Measurements from ENCODE around the gene AKT1S1. TPM values are rescaled to one million over a fixed set of nuclear protein-coding genes. Genes with fewer than 3 reads are reported as not detected.

Gene AKT1S1
- total and polyA plus RNA-seq, 2 of the 13 experiments (the other 11 are each of a cell fraction or from before 2014, with no cell fraction given), result 13.5 to 27.8 TPM

DNA sequence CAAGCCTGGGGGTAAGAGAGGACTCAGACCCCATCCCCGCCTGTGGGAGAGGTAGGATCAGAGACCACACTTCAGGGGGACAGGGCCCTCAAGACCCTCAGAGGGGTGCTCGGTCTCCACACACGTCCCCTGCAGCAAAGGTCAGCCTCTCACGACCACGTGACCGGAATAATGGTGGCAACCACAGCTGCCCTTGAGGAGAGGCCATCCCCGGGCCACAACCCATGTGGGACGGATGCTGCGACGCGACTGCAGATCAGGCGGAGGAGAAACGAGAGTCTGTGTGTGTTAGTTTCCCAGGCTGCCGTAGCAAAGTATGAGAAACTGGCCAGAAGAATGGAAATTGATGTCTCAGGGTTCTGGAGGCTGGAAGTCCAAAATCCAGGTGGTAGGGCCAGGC, 50.1 kb downstream of the AKT1S1 start (continued):
- TF ChIP-seq ZNF530 (CRISPR knock-in tag; IDR thresholded peaks at IDR 0.05; ENCODE audit: low read depth), result no peak

DNA sequence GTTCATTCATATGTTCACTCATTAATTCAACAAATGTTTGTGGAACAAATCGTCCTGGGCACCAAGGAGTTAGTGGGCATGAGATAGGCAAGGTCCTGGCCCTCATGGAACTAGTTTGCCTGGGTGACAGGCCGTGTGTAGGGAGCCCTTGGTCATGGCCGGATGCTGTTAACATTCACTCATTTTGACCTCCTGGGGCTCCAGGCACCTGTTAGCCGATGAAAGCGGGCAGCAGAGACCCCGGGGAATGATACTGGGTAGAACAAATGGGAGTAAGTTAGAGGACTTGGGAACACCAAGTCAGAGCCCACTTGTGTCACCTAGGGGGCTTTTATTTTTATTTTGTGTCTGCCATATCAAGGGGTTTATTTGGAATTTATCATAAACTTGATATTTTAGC, 52.5 kb downstream of the AKT1S1 start:
- intact Hi-C loops (cut with micrococcal nuclease; ENCODE audit: unreplicated experiment), result no loop called here
- H3K9me3 ChIP-seq (ENCODE audit: low read length), result no peaks in the 10 kb centered on the region
- no peaks in the 10 kb centered on the region for H4K20me1 ChIP-seq (ENCODE audit: insufficient read depth, low read length)
- ATAC-seq, result no peak
- H3K9ac ChIP-seq (ENCODE audit: insufficient read depth, low read depth, low read length), result no peak overlapping the region
- H3K79me2 ChIP-seq (ENCODE audit: insufficient read depth, low read length), result peaks cover 6% of the 10 kb centered on the region
- BruUV-seq (replicated peaks), result no TSS peak
- peaks cover 4% of the 10 kb centered on the region for H3K4me1 ChIP-seq (ENCODE audit: insufficient read depth, low read length)
- no peak overlapping the region for H3K27ac ChIP-seq (ENCODE audit: extremely low read length, insufficient read depth, low read length)
- H3K4me2 ChIP-seq (ENCODE audit: low read depth, low read length), result no peak overlapping the region
- no peaks in the 10 kb centered on the region for H3K27me3 ChIP-seq (ENCODE audit: control insufficient read depth in 1 of 2, insufficient read depth in 2 of 2, low read length in 2 of 2)
- H2AFZ ChIP-seq (ENCODE audit: low read length), result no peak overlapping the region
- in situ Hi-C loops (cut with HindIII; ENCODE audit: extremely low pct_ligation_motif_present, low pct_unique_long_range_greater_than_20kb), result no loop called here
- no peak for FAIRE-seq
- H3K4me3 ChIP-seq (replicated peaks in 1 of 3; ENCODE audit: insufficient read depth in 1 of 3, low read depth in 2 of 3, low read length in 3 of 3), result no peak overlapping the region
- ChIA-PET CTCF (ENCODE audit: low intra/inter-chr PET ratio, low total read pairs) (no interaction called here), POLR2A (no interaction called here)
- no peak for DNase-seq (ENCODE audit: low spot score)
- TF ChIP-seq ZNF143 (CRISPR knock-in tag; IDR thresholded peaks at IDR 0.05) (no peak), PAX8 (CRISPR knock-in tag; IDR thresholded peaks at IDR 0.05; ENCODE audit: borderline replicate concordance) (no peak), JARID2 (CRISPR knock-in tag; IDR thresholded peaks at IDR 0.05; ENCODE audit: insufficient replicate concordance) (no peak), TFDP1 (CRISPR knock-in tag; IDR thresholded peaks at IDR 0.05; ENCODE audit: borderline replicate concordance) (no peak), JUN (CRISPR knock-in tag; IDR thresholded peaks at IDR 0.05) (no peak), ZNF138 (CRISPR knock-in tag; IDR thresholded peaks at IDR 0.05; ENCODE audit: low read depth) (no peak), ZNF205 (CRISPR knock-in tag; IDR thresholded peaks at IDR 0.05) (no peak), TBX2 (CRISPR knock-in tag; IDR thresholded peaks at IDR 0.05; ENCODE audit: borderline replicate concordance) (no peak), EHMT2 (IDR thresholded peaks at IDR 0.05; ENCODE audit: borderline replicate concordance, low read depth, low read length) (no peak), PRPF4 (IDR thresholded peaks at IDR 0.05; ENCODE audit: low read depth, low read length, poor library complexity, severe bottlenecking) (no peak), POGK (CRISPR knock-in tag; conservative IDR thresholded peaks at IDR 0.05) (no peak), ZNF337 (CRISPR knock-in tag; IDR thresholded peaks at IDR 0.05; ENCODE audit: borderline replicate concordance, low read depth) (no peak)
- TF ChIP-seq, protein P1, sequence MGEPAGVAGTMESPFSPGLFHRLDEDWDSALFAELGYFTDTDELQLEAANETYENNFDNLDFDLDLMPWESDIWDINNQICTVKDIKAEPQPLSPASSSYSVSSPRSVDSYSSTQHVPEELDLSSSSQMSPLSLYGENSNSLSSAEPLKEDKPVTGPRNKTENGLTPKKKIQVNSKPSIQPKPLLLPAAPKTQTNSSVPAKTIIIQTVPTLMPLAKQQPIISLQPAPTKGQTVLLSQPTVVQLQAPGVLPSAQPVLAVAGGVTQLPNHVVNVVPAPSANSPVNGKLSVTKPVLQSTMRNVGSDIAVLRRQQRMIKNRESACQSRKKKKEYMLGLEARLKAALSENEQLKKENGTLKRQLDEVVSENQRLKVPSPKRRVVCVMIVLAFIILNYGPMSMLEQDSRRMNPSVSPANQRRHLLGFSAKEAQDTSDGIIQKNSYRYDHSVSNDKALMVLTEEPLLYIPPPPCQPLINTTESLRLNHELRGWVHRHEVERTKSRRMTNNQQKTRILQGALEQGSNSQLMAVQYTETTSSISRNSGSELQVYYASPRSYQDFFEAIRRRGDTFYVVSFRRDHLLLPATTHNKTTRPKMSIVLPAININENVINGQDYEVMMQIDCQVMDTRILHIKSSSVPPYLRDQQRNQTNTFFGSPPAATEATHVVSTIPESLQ (CRISPR knock-in tag; conservative IDR thresholded peaks at IDR 0.05), result no peak
- 91% methylated on average over 6 of the region's 6 CpGs for WGBS (ENCODE audit: low lambda C conversion rate)
- H3K36me3 ChIP-seq (replicated peaks in 1 of 2; ENCODE audit: control insufficient read depth in 1 of 2, insufficient read depth in 2 of 2, low read length in 2 of 2), result peaks cover 8 to 26% of the 10 kb centered on the region in 2 experiments; a peak in 4 of 5 replicates
